GM18505 (cell line): Measurements from ENCODE around the gene EIF2B5.
"Not testable (repeated sequence)": the region's sequence is repeated elsewhere in the genome, so short reads cannot be mapped to it uniquely, and the experiment has no call there.

Experiments used
- ATAC-seq: cut with Tn5 transposase; IDR thresholded peaks from one replicate; pipeline ENCODE4 v1.9.1; 2021; ENCODE audit not compliant: unreplicated experiment
- POLR2A ChIP-seq: IDR thresholded peaks from 4 replicates; pipeline ENCODE4 v1.6.1; 2011; ENCODE audit warnings: borderline replicate concordance; ENCODE audit not compliant: insufficient read depth, insufficient read length; ENCODE audit errors: extremely low read depth

EIF2B5 gene

DNA sequence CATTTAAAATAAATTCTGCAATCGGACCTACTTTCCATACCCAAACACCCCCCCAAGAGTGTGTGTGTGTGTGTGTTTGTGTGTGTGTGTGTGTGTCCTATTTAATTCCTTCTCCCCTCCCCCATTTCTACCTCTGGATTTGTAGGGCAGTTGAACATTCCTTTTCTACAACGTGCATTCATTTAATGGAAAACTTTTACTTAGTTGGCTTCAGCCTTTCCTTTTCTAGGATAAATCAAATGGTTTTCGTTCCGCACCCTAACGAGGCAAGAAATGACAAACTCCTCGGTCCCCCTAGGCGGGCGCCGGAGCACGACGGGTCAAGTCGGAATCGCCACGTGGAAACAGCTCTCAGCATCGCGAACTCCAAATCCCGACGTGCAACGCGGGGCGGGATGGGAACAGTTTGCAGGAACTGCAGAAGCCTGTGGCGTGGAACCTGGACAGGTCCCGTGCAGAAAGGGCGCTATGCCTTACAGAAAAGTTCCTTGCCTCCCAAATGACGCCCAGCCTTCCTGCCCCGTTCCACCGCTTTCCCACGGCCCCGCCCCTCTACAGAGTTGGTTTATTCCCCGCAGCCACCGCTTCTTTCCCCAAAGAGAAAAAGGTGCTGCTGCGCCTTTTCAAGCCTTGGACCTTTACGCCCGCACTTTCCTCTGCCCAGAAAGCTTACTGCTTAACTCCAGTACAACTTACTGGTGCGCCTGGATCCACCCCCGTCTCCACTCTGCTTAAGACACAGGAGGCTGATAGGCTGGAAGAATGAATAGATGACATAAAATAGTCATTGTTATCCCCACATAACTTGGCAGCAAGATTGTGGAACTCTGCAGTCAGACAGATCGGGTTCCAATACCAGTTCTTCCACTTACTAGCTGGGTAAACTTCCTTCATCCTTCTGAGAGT, 1.1 kb upstream of the EIF2B5 start:
- no peak for ATAC-seq
- peak; percentile 64 for TF ChIP-seq POLR2A

- ATAC-seq = no peak
- no peak for TF ChIP-seq POLR2A
Observed at GRCh38 chr3:184134746-184135148, 411 bp upstream of the EIF2B5 start.

DNA sequence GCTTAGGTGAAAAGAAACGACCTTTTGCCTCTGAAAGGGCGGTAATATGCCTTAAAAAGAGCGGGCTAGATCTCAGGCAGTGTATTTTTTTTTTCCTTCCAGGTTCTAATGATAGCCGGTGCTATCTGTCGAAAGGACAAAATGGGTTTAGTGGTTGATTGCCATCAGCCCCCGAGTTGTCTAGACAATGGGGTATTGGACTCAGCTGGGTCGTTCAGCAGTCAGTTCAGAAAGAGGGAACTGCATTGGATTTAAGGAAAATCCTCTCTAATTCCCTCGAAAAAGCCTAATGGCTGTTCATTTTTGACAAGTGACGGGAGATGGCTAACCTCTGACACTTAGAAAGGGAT, 728 bp downstream of the EIF2B5 start:
- TF ChIP-seq POLR2A = no peak
- ATAC-seq = no peak

DNA sequence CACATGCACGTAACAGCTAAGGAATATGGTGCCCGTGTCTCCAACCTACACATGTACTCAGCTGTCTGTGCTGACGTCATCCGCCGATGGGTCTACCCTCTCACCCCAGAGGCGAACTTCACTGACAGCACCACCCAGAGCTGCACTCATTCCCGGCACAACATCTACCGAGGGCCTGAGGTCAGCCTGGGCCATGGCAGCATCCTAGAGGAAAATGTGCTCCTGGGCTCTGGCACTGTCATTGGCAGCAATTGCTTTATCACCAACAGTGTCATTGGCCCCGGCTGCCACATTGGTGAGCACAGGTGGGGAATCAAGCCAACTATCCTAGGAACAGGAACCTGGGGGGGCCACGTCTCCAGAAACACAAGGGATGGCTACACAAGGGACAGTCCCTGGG, 5.3 kb downstream of the EIF2B5 start:
- ATAC-seq = no peak
- TF ChIP-seq POLR2A = no peak

- no peak for TF ChIP-seq POLR2A
- ATAC-seq = no peak
Observed at GRCh38 chr3:184142199-184142598, 7.0 kb downstream of the EIF2B5 start.

GRCh38 chr3:184143327-184143726, 8.2 kb downstream of the EIF2B5 start:
- no peak for ATAC-seq
- no peak for TF ChIP-seq POLR2A

- no peak for TF ChIP-seq POLR2A
- ATAC-seq = no peak
Observed at GRCh38 chr3:184144505-184144904, 9.3 kb downstream of the EIF2B5 start.

DNA sequence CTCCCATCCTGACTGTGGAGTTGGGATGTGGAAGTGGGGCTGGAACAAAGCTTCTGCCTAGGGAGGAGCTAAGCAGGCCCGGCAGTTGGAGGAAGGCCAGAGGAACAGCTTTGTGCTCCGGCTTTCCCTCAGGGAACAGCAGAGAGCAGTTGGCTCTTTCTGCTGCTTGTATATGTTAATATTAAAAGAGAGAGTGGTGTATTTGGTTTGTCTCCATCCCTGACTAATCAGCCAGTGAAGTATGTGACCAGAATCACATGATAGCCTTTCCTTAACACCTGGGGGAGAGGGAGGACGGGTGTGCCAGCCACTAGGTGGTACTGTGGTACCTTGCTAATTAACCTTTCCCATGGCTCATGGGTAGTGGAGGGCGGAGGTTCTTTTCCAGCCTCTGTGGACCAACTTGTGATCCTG, 10.0 kb downstream of the EIF2B5 start:
- TF ChIP-seq POLR2A = no peak
- ATAC-seq = no peak

DNA sequence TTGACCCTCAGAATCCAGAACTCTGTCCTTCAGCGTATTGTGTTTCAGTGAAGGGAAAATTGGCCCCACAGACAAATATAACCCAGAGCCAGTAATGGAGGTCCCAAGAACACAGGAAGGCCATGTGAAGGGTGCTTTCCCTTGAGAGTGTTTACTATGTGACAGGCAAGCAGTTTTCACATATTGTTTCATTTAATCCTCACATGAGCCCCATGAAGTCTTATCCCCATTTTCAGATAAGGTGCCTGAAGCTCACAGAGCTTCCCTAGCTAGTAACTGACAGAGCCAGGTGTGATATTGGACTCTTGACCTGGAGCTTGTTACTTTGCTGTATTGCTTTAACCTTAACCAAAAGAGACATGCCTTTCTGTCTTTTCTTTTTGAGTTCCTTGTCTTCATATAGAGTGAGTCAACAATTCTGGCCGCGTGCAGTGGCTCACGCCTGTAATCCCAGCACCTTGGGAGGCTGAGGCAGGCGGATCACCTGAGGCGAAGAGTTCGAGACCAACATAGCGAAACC, 10.7 kb downstream of the EIF2B5 start:
- TF ChIP-seq POLR2A = no peak
- no peak for ATAC-seq

GRCh38 chr3:184148076-184148475, 12.9 kb downstream of the EIF2B5 start:
- no peak for ATAC-seq
- TF ChIP-seq POLR2A = no peak

DNA sequence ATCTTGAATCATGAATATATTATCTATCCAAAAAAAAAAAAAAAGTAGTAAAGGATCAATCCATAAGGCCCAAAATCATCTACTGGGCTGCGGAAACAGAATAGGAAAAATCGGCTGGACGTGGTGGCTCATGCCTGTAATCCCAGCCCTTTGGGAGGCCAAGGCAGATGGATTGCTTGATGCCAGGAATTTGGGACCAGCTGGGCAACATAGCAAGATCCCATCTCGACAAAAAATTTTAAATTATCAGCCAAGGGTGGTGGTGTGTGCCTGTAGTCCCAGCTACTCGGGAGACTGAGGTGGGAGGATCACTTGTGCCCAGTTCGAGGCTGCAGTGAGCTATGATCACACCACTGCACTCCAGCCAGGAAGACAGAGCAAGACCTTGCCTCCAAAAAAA, 14.0 kb downstream of the EIF2B5 start:
- no peak for ATAC-seq
- TF ChIP-seq POLR2A = no peak

DNA sequence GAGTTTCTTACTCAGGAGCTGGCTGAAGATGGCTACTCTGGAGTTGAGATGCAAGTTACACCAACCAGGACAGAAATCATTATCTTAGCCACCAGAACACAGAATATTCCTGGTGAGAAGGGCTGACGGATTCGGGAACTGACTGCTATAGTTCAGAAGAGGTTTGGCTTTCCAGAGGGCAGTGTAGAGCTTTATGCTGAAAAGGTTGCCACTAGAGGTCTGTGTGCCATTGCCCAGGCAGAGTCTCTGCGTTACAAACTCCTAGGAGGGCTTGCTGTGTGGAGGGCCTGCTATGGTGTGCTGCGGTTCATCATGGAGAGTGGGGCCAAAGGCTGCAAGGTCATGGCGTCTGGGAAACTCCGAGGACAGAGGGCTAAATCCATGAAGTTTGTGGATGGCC, 14.6 kb downstream of the EIF2B5 start:
- ATAC-seq = not testable (repeated sequence)

GRCh38 chr3:184154885-184155643, 19.9 kb downstream of the EIF2B5 start, which contains the start of gene DVL3:
Gene DVL3 (plus strand): TSS chr3:184155377. CDS start chr3:184155636, 259 bp downstream.
- peak; percentile 52 for TF ChIP-seq POLR2A
- peak; percentile 61 for ATAC-seq
